Measurements from ENCODE around the gene DCST1.

GRCh38 chr1:155015527-155016230, 17.9 kb upstream of the DCST1 start:
- TF ChIP-seq CTCF (IDR thresholded peaks at IDR 0.05) (no peak), POLR2A (IDR thresholded peaks at IDR 0.05) (no peak)
